HG03139 (cell line): ENCODE results near the gene CERS6.
"Not testable (repeated sequence)": the region's sequence is repeated elsewhere in the genome, so short reads cannot be mapped to it uniquely, and the experiment has no call there.

ENCODE experiments used
- ATAC-seq: cut with Tn5 transposase; IDR thresholded peaks from one replicate; pipeline ENCODE4 v1.9.1; 2021; ENCODE audit not compliant: unreplicated experiment

The CERS6 gene

DNA sequence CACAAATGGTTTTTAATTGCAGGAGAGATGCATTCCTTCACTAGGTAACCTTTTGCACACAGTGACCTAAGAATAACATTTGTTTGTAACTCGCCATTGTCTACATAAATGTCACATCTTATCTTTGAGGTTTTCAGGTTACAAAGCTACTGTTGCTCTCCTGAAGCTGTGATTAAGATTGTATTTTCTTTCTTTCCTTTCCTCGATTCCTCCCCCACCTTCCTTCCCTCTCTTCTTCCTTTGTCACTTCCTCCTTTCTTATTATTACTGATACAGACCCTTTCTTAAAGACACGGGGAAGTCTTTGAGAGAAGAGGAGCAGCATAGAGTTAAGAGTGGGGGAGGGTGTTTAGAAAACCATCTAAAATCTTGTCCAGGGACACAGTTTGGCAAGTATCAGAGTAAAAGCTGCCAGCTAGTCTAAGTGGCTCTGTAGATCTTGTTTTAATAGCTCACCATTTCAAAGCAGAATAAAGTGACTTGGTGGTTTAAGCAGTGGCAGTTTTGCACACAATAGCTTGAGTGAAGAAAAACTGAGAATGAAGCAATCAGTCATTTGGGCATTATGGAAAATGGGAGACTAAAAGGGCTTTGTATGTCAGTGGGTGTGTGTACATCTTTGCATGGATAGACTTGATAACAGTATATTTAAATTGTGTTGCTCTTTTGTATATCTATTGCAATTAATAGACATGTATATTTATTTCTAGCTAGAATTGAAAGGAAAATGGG is 10.9 kb downstream of the CERS6 start:
- ATAC-seq: no peak

DNA sequence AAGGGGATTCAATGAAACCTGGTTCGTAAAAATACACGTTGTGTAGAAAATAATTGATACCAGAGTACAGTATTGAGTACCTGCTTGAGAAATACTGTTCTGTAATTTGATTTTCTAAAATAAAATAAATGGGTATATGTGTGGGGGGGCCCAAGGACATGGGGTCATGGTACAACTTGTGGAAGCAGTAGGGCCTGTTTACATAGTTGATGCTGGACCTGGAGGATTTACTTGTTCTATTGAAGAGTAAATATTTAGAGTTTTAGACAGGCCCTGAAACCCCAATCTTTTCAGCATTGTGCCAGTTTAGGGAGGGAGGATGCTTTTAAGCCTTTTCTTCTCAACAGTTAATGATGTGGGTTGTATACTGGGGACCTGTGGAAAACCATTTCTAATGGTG is 11.7 kb downstream of the CERS6 start:
- ATAC-seq: no peak

DNA sequence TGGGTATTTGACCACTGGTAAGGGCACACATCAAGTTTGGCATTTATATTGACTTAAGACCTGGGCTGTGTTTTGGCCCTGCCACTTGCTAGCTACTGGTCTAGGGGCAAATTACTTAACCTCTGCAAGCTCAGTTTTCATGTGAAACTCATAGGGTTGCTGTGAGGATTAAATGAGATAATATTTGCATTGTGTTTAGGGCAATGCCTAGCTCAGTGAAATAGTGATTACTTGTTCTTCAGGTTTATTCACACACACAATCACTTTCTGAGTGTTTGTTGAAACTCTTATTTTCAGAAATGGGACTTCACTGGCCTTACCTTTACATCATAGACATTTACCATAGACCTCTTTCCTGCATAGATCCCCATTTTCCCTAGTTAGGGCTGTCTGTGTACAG is 12.3 kb downstream of the CERS6 start:
- ATAC-seq: no peak

DNA sequence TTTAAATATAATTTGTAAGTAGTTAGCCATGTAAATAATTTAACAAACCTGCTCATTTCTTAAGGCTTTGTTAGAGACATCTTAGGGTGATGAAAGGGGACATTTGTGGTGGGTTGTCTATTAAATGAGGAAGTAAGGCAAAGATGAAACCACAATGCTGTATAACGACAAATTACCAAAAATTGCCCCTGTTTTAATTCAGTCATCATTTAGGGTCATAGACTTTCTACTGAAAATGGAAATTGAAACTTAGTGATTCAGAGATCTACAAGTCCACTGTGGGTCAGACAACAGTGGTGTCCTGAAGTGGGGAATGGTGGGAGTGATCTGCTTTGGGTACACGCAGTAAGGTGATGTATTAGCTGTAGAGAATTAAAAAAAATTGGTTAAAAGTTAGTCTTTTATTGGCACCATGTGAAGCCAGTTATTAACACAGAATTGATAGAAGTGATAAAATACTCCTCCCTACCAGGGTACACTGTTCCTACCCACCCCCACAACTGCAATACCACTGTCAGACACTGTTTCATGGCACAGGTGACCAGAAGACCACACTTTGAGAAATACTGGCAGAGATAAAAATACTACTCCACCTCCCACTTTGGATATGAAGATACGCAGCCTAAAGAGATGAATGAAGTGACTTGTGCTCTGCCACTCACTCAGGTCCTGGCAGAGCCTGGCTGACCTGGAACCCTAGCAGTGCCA is 13.4 kb downstream of the CERS6 start:
- peak; percentile 77 for ATAC-seq

DNA sequence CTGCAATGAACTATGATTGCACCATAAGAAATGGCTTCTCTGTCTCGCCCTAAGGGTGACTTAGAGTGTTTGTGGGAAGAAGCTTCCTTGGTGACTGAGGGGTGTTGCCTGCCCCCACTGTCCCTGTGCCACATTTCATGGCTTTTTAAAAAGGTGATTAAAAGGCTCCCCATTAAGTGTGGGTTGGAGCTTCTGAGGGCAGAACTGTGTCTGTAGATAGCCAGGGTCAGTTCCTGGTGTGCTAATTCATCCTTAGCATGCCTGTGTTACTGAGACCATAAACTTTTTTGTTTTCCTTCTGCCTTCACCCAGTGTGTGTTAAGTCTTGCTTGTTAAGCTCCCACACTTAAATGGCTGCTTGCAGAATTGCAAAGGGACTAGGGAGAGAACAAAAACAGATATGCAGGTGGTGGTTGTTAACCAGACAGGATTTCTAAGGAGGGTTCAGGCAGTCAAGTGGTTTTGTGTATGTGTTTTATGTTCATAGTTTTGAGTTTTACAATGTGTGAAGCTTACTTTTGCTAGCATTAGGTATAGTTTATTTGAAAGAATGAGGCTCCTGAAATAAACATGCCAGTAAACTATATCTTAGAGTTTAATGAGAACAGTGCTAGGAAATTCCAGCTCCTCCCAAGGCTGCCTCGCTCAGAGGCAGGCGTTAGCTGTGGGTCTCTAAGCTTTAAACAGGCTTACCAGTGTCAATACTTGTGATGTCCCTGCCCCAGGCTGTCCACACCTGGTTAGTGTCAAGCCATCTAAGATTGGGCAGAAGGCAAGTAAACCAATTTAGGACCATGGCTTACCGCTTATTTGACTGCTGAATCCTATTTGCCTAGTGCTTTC is 14.5 kb downstream of the CERS6 start:
- no peak for ATAC-seq

DNA sequence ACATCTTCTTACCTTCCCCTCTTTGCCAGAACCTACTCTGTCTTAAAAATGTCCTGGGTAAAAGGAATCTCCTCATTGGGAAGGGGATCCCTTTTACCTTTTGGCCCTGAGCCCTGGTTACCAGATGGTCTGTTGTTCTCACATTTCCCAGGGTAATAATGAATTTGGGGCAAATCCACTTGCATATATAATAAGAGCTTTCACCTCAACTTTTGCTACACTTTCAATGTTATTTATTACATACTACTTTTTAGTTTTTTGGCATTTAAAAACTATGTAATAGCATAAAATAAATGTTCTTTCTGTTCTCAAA is 15.0 kb downstream of the CERS6 start:
- ATAC-seq: no peak

DNA sequence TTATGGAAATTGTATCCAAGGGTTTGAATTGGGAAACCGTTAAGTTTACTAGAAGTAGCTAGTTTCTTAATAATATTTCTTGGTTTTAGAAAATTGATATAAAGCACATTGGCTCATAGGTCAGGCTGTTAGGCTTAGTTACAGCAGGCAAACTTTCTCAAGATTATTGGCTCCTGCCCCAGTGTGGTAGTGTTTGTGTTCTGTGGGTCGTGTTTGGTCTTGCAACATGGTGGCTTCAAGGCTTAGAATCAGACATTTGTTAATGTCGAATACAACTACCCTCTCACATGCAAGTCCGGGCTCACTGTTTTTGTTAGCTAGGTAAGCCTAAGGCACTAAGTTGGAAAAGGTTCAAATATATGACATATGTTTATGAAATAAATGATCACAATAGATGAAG is 19.6 kb downstream of the CERS6 start:
- ATAC-seq: no peak

DNA sequence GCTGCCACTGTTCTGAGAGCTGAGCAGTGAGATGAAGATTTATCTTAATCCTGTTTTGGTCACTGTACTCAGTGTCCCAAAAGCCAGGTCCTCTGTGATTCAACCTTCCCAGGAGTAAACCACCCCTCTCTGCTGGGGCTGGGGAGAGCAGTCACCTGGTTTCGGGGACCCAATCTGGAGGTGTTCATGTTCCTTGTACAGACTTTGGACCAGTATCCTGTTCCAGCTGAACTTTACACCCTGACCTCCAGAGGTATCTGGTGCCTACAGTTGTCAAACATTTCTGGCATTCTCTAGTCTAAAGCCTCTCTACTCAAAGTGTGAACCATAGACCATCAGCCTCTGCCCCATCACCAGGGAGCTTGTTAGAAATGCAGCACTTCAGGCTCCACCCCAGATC is 22.1 kb downstream of the CERS6 start:
- ATAC-seq: no peak

DNA sequence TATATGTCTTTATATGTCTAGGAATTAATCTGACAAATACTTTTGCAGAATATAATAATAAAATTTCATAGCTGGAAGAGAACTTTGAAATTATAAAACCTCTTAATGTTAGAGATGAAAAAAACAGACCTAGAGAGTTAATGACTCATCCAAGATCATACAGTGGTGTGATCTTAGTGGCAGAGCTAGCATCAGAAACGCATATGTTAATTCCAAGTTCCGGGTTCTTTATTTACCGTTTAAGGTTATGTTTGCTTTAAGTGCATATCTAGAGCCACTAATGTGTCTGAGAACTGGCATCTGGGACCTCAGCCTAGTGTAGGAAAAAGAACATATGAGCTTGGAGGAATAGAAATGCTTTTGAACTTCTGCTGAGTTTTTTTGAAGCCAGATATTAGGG is 24.3 kb downstream of the CERS6 start:
- ATAC-seq: no peak

DNA sequence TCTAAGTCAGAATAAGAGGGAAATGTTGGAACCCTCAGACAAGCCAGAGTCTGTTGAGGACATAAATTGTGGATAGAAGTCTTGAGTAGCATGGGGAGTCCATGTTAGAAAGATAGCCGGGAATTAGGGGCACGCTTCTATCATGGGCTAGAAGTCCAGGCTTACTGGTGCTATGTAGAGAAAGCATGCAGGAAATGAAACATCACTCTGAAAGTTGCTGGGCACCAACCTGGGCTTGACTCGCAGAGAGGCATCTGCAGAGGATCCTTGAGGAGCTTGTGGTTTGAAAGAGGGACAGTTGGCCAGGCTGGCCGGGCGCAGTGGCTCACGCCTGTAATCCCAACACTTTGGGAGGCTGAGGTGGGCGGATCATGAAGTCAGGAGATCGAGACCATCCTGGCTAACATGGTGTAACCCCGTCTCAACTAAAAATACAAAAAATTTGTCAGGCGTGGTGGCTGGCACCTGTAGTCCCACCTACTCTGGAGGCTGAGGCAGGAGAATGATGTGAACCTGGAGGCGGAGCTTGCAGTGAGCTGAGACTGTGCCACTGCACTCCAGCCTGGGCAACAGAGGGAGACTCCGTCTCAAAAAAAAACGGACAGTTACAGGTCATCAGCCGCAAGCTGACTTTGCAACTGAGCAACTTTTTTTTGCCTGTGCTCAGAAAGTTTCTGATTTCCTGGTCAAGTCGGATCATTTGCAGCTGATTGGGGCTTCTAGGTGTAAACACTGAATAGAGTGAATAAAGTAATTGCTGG is 24.9 kb downstream of the CERS6 start:
- ATAC-seq: no peak

DNA sequence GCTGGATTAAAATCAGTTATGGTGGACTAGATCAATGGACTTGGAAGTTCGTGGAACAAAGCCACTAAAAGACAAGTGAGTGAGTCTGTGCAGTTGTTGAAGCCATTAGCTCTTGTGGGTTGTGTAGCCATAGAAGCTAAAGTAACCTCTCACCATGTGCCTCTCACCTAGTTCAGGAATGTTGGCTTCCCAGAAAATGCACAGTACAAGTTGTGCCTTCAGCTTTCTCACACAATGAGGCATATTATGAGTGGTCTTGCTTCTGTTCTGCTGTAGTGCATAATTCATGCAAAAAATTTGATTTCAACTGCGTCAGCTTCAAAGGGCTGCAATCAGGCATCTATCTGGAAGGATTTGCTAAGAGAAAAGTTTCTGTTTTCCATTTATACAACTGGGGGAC is 26.2 kb downstream of the CERS6 start:
- no peak for ATAC-seq

DNA sequence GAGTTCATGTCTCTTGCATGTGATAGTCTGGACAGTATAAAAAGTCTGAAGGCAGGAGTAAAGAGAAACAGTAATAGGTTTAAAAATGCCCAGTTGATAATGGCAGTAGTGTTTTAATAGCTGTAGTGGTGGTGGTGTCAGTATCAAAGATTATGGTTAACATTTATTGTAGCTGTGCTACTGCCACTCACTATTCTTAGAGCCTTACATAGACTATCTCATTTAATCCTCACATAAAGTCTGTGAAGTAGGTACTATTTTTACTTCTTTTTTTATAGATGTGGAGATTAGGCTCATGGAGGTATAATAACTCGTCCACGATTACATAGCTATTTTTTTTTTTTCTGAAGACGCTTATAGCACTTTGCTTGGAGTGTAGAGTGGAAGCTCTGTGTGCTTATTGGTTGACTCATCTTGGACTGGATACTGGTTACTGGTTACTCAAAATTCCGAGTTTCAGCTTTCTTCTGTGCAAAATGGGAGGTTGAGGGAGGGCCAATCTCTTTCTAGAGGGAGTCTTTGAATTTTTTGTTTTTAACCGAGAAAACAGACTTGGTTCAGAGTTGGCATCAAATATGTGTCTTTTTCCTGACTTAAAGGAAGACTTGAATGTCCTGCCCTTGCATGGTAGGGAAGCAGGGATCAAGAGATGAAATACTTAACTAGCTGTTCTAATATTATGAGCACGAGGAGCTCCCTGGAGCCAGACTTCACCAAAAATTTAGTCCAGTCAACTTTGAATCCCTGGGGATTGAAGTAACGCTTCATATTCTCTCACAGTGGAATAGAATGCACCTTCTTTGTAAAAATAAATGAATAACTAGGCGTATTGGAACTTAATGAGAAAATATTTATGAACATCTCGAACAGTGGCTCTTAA is 27.1 kb downstream of the CERS6 start:
- no peak for ATAC-seq

DNA sequence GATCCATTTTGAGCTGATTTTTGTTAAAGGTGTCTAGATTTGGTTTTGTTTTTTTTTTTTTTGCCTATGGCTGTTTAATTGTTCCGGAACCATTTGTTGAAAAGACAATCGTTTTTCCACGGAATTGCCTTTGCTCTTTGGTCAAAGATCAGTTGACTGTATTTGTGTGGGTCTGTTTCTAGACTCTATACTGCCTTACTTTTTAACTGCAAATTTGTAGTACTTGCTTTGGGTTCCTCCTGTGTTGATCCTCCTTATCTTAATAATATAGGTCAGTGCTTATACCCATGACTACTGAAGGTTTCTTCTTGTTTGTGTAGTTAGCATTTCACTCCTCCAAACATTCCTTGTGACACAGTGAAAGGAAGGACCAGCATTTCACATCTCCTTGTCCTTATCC is 30.4 kb downstream of the CERS6 start:
- ATAC-seq: no peak

DNA sequence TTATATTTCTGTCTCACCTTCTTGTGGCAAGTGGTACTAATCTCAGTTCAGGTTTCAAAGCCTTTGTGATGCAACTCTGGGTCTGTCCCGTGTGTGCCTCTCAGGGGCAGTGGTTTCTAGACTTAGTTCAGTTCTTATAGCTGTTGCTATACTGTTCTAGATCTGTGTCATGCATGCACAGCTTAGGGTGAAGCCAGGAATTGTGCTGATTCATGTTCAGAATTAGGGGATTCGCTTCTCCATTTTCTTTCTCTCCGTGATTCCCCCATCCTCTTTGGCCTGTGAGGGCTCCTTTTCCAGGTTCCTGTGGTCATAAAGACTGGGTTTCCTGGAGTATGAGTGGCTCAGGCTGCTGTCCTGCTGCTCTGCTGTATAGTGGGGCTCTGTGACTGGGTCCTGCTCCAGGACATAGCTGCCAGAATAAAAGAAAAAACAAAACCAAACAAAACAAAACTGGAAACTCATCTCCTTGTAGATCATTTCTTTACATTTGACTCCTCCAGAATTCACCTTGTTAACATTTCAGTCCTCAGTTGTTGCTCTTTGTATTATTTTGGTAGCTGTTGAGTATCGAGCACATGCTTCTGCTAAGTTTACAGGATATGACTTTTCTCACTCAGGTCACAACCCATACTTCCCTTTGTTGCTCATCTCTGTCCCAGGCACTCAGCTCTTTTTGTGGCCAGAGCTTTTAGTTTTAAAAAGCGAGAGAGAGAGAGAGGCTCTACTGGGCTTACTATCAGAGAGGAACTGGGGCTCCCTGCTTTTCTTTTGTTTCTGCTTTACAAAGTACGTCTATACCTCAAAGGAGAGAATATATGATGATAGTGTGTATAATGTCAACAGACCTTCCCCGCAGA is 34.2 kb downstream of the CERS6 start:
- ATAC-seq: peak; percentile 89

DNA sequence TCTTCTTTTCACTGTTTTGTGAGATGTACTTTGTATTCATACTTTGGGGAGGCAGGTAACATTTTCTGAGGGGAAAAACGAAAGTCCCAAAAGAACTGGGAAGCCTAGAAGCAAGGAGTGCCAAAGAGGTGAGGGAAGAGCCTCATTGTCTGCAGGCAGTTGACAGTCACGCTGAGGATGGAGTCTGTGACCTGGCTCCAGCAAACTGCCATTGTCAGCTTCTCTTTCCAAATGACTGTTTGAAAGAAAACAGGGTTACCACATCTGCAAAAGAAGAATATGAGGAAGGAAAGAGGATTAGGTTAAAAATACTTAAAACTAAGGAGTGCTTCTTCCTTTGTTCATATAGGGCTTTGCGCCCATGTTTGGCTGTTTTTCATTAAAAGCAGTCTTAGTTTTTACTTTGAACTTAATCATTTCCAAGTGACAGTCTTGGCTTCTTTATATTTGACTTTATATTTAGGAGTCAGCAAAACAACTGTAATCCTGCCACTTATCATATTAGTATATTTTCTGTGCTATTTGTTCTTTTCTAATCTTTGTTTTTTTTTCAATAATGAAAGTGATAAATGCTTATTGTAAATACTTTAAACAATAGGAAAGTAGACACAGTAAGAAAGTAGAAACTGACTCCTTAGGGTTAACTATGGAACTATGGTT is 35.0 kb downstream of the CERS6 start:
- no peak for ATAC-seq

DNA sequence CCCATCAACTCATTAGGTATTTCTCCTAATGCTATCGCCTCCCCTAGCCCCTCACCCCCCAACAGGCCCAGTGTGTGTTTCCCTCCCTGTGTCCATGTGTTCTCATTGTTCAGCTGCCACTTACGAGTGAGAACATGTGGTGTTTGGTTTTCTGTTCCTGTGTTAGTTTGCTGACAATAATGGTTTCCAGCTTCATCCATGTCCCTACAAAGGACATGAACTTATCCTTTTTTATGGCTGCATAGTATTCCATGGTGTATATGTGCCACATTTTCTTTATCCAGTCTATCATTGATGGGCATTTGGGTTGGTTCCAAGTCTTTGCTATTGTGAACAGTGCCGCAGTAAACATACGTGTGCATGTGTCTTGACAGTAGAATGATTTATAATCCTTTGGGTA is 35.7 kb downstream of the CERS6 start:
- ATAC-seq: not testable (repeated sequence)

DNA sequence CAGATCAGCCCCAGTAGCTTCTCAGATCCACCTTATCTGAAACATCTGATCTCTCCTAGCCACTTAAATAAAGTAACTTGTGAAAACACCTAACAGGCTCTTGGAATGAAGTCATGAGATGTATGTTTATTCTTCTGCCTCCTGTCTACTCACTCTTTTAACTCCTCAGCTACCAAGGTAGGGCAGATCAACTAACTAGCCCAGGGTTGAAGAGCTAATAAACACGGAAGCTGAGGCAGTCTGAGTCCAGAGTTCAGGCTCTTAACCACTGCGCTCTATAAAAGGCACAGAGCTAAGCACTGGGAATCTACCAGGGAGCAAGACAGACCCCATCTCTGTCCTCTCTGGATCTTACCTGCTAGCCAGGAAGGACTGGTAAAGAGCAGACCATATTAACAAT is 37.1 kb downstream of the CERS6 start:
- not testable (repeated sequence) for ATAC-seq

DNA sequence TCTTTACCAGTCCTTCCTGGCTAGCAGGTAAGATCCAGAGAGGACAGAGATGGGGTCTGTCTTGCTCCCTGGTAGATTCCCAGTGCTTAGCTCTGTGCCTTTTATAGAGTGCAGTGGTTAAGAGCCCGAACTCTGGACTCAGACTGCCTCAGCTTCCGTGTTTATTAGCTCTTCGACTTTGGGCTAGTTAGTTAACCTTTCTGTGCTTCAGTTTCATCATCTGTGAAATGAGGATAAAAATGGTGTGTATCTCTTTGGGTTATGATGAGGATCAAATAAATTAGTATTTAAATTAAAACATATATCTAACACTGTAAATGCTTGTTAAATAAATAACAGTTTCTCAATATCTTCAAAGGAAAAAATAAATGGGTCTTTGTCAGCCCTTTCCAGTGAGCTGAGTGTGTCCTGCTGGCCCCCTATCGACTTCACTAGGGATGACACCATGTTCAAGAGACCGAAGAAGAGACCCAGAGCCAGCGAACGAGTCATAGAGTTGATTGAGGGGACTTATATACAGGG is 38.2 kb downstream of the CERS6 start:
- ATAC-seq: no peak

DNA sequence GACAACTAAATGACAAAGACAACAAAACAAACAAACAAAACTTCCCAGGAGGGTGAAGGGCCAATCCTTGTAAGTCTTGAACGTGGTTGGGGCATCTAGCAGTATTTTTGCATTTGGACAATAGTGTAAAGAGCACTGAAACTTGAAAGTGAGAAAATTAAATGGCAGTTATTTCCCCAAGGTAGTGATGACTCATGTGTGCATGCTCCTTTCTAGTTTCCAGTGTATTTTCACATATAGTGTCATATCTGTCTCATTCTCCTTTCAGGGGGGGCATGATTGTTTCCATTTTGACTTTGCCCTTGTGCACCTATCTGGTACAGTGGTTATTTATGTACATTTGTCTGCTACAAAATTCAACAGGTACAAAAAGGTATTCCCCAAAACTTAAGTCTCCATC is 39.5 kb downstream of the CERS6 start:
- ATAC-seq: peak; percentile 69
